HCT116 (cell line): ENCODE data around the gene PLEK. TPM values are rescaled to one million over a fixed set of nuclear protein-coding genes. Genes with fewer than 3 reads are reported as not detected.
"Not testable (repeated sequence)": the region's sequence is repeated elsewhere in the genome, so short reads cannot be mapped to it uniquely, and the experiment has no call there.

Source experiments
- ATAC-seq: fragments of 200-7000 bp; cut with Tn5 transposase; 2 replicates; pipeline ENCODE4 v1.9.1; 2020; ENCODE audit warnings: mild to moderate bottlenecking, moderate library complexity
- BruUV-seq: library from RNA; stranded (reverse); fragments of 400-500 nt; replicated peaks from 2 replicates; lab custom pipeline; 2021; lab: Mats Ljungman, UMichigan
- CTCF ChIA-PET: fragments of 300-600 bp; sonication (Branson Sonifier 250); formaldehyde crosslinking; loops from one replicate; lab custom pipeline; 2021; ENCODE audit warnings: antibody characterized with exemption; lab: Charles Lee
- POLR2A ChIA-PET: fragments of 300-600, 350-600 bp; sonication (Branson Sonifier 250); formaldehyde crosslinking; loops from one replicate; lab custom pipeline; 2021; ENCODE audit warnings: antibody characterized with exemption; lab: Charles Lee
- RAD21 ChIA-PET, 2 experiments: fragments of 300-600 bp; sonication (Branson Sonifier 250); formaldehyde crosslinking; loops; one replicate each; lab custom pipeline; 2023; ENCODE audit warnings: low total read pairs in 2 of 2; ENCODE audit not compliant: uncharacterized antibody in 2 of 2, unreplicated experiment in 2 of 2, low non-redundant PET in 1 of 2; lab: Charles Lee
- DNase-seq: peaks from one replicate; pipeline ENCODE4 v3.0.0-alpha.2; 2010; ENCODE audit warnings: low read depth, low spot score
- H2AFZ ChIP-seq: fragments of 200-600 bp; shearing (Covaris generic), sonication (generic); 2 replicates; pipeline ENCODE4 v1.6.1; 2017; ENCODE audit warnings: low read depth, mixed run types, mixed read lengths, antibody characterized with exemption, low read length; ENCODE audit not compliant: poor library complexity, severe bottlenecking
- H3K27ac ChIP-seq: 2 replicates; pipeline ENCODE4 v1.5.1; 2012; ENCODE audit warnings: low read depth, low read length
- H3K27me3 ChIP-seq: fragments of 200-600 bp; sonication (generic); 2 replicates; pipeline ENCODE4 v1.6.1; 2016; ENCODE audit warnings: mixed run types, low read length, mixed read lengths; ENCODE audit not compliant: insufficient read depth
- H3K36me3 ChIP-seq, 2 experiments: fragments of 200-500 bp in 1 of 2; fragments of 200-600 bp in 1 of 2; sonication (Bioruptor generic) in 1 of 2; sonication (generic) in 1 of 2; 2 replicates each; pipeline versions ENCODE4 v1.5.1 to v1.6.1; 2014 to 2016; ENCODE audit warnings: low read length in 2 of 2, inconsistent platforms in 1 of 2, mixed read lengths in 1 of 2, mixed run types in 1 of 2; ENCODE audit not compliant: insufficient read depth in 2 of 2, control insufficient read depth in 1 of 2
- H3K4me1 ChIP-seq, 2 experiments: fragments of 200-600 bp in 1 of 2; sonication (generic) in 1 of 2; 2 replicates each; pipeline versions ENCODE4 v1.5.1 to v1.6.1; 2012 to 2017; ENCODE audit warnings: low read length in 2 of 2, inconsistent platforms in 1 of 2, mild to moderate bottlenecking in 1 of 2, mixed read lengths in 1 of 2, mixed run types in 1 of 2, moderate library complexity in 1 of 2; ENCODE audit not compliant: insufficient read depth in 2 of 2, control insufficient read depth in 1 of 2
- H3K4me2 ChIP-seq: fragments of 200-600 bp; sonication (generic); 2 replicates; pipeline ENCODE4 v1.6.1; 2017; ENCODE audit warnings: mixed run types, low read length, mixed read lengths
- H3K4me3 ChIP-seq, 2 experiments: fragments of 200-600 bp in 1 of 2; sonication (generic) in 1 of 2; replicated peaks in 1 of 2; 2 replicates each; pipeline ENCODE4 v1.5.1; 2011 to 2016; ENCODE audit warnings: low read length in 2 of 2, control low read depth in 1 of 2, low read depth in 1 of 2, mild to moderate bottlenecking in 1 of 2, mixed read lengths in 1 of 2, mixed run types in 1 of 2
- H3K79me2 ChIP-seq: fragments of 200-600 bp; sonication (generic); 2 replicates; pipeline ENCODE4 v1.6.1; 2017; ENCODE audit warnings: mild to moderate bottlenecking, mixed run types, low read length, moderate library complexity, mixed read lengths; ENCODE audit not compliant: insufficient read depth
- H3K9ac ChIP-seq: fragments of 200-600 bp; sonication (generic); 2 replicates; pipeline ENCODE4 v1.6.1; 2016; ENCODE audit warnings: low read length, mixed read lengths
- H3K9me2 ChIP-seq: fragments of 200-600 bp; sonication (generic), shearing (Covaris generic); 2 replicates; pipeline ENCODE4 v1.6.1; 2017; ENCODE audit warnings: mixed run types, mild to moderate bottlenecking, moderate library complexity; ENCODE audit not compliant: insufficient read depth
- H3K9me3 ChIP-seq, 2 experiments: fragments of 200-500 bp in 1 of 2; fragments of 200-600 bp in 1 of 2; sonication (Bioruptor generic) in 1 of 2; sonication (generic) in 1 of 2; 2 replicates each; pipeline ENCODE4 v1.6.1; 2014 to 2017; ENCODE audit warnings: low read length in 2 of 2, mixed read lengths in 2 of 2, inconsistent platforms in 1 of 2, low read depth in 1 of 2, mild to moderate bottlenecking in 1 of 2, mixed run types in 1 of 2, moderate library complexity in 1 of 2; ENCODE audit not compliant: control insufficient read depth in 1 of 2, insufficient read depth in 1 of 2
- H4K20me1 ChIP-seq: fragments of 200-600 bp; sonication (generic), shearing (Covaris generic); 2 replicates; pipeline ENCODE4 v1.6.1; 2017; ENCODE audit warnings: mixed run types, mild to moderate bottlenecking, moderate library complexity; ENCODE audit not compliant: insufficient read depth
- ATF3 ChIP-seq: IDR thresholded peaks from 2 replicates; pipeline ENCODE4 v1.6.1; 2012
- CEBPB ChIP-seq: IDR thresholded peaks from 2 replicates; pipeline ENCODE4 v1.6.1; 2012; ENCODE audit warnings: low read depth
- ELF1 ChIP-seq: IDR thresholded peaks from 2 replicates; pipeline ENCODE4 v1.6.1; 2012; ENCODE audit warnings: low read depth, borderline replicate concordance
- EZH2phosphoT487 ChIP-seq: fragments of 200-600 bp; IDR thresholded peaks from 2 replicates; pipeline ENCODE4 v1.6.1; 2018; ENCODE audit warnings: antibody characterized with exemption, borderline replicate concordance
- JUND ChIP-seq: IDR thresholded peaks from 2 replicates; pipeline ENCODE4 v1.6.1; 2012
- MAX ChIP-seq: IDR thresholded peaks from 2 replicates; pipeline ENCODE4 v1.6.1; 2012
- SRF ChIP-seq: IDR thresholded peaks from 2 replicates; pipeline ENCODE4 v1.6.1; 2012; ENCODE audit warnings: low read depth
- ZFX ChIP-seq: fragments of 450-650 bp; IDR thresholded peaks from 2 replicates; pipeline ENCODE4 v1.6.1; 2017
- intact Hi-C: fragments of 100-400 bp; cut with micrococcal nuclease; formaldehyde crosslinking; loops from 2 replicates; pipeline ENCODE4 v1.10.0; 2022
- total RNA-seq: library from RNA; stranded (reverse); gene quantifications from one replicate; pipeline ENCODE4 v1.2.1, GENCODE V29; 2021; ENCODE audit not compliant: unreplicated experiment

Gene PLEK
- total RNA-seq, 1 experiment from 2014 or later: 0.22 TPM

- Histone ChIP-seq H2AFZ (no peak overlapping the region), H3K9me2 (no peaks in the 10 kb centered on the region), H3K27ac (no peak overlapping the region), H3K9me3 (no peaks in the 10 kb centered on the region), H3K9ac (no peak overlapping the region), H3K4me3 (no peak overlapping the region), H4K20me1 (no peaks in the 10 kb centered on the region), H3K4me1 (no peaks in the 10 kb centered on the region), H3K36me3 (no peaks in the 10 kb centered on the region), H3K79me2 (no peaks in the 10 kb centered on the region), H3K4me2 (no peak overlapping the region), H3K27me3 (no peaks in the 10 kb centered on the region)
- ChIA-PET RAD21 (no interaction called here), CTCF (no interaction called here), POLR2A (no interaction called here)
- intact Hi-C loops: no loop called here
- no peak for ATAC-seq
- BruUV-seq: no TSS peak
- TF ChIP-seq MAX (no peak), ATF3 (no peak), ZFX (no peak), SRF (no peak), EZH2phosphoT487 (no peak), JUND (no peak), ELF1 (no peak), CEBPB (no peak)
- DNase-seq: no peak
Observed at GRCh38 chr2:68377137-68377780, 12.2 kb downstream of the PLEK start.

GRCh38 chr2:68378779-68379178 is 13.7 kb downstream of the PLEK start:
- BruUV-seq, H3K9ac ChIP-seq, H3K4me1 ChIP-seq, H3K9me3 ChIP-seq, H2AFZ ChIP-seq, ATAC-seq, H3K79me2 ChIP-seq, RAD21 ChIA-PET, H3K27ac ChIP-seq, H3K4me2 ChIP-seq, H3K27me3 ChIP-seq, POLR2A ChIA-PET, H3K36me3 ChIP-seq, H3K9me2 ChIP-seq, intact Hi-C loops, DNase-seq, H4K20me1 ChIP-seq, H3K4me3 ChIP-seq: not testable (repeated sequence)
- CTCF ChIA-PET: interaction anchor here (1.5 kb wide), 1 partner anchor 21 kb away, joined by 3 read pairs; no protein-coding TSS in a partner anchor
